Measurements from ENCODE around the gene ZCCHC17. TPM values are rescaled to one million over a fixed set of nuclear protein-coding genes. Genes with fewer than 3 reads are reported as not detected.

ZCCHC17 gene
- total and polyA plus RNA-seq, 3 donors from 2014 or later, result 61.1 to 105 (median 75.0) TPM

GRCh38 chr1:31315902-31316301 is 19.1 kb downstream of the ZCCHC17 start:
- Histone ChIP-seq H3K27me3 (no peaks in the 10 kb centered on the region), H3K9me3 (no peaks in the 10 kb centered on the region), H3K4me3 (no peak overlapping the region), H3K36me3 (ENCODE audit: low read depth, missing control alignments) (no peaks in the 10 kb centered on the region), H3K4me1 (no peaks in the 10 kb centered on the region), H3K27ac (no peak overlapping the region)
- DNase-seq, result no peak
- intact Hi-C loops (cut with DNase I; ENCODE audit: low total_unique reads), result no loop called here
- WGBS, 2 donors, result 92 to 95% methylated on average over 3 of the region's 3 CpGs
- no peak for TF ChIP-seq POLR2A (IDR thresholded peaks at IDR 0.05)
- TF ChIP-seq, protein P1, sequence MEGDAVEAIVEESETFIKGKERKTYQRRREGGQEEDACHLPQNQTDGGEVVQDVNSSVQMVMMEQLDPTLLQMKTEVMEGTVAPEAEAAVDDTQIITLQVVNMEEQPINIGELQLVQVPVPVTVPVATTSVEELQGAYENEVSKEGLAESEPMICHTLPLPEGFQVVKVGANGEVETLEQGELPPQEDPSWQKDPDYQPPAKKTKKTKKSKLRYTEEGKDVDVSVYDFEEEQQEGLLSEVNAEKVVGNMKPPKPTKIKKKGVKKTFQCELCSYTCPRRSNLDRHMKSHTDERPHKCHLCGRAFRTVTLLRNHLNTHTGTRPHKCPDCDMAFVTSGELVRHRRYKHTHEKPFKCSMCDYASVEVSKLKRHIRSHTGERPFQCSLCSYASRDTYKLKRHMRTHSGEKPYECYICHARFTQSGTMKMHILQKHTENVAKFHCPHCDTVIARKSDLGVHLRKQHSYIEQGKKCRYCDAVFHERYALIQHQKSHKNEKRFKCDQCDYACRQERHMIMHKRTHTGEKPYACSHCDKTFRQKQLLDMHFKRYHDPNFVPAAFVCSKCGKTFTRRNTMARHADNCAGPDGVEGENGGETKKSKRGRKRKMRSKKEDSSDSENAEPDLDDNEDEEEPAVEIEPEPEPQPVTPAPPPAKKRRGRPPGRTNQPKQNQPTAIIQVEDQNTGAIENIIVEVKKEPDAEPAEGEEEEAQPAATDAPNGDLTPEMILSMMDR (IDR thresholded peaks at IDR 0.05), result no peak

GRCh38 chr1:31318146-31318545 is 21.3 kb downstream of the ZCCHC17 start:
- no peaks in the 10 kb centered on the region for H3K4me1 ChIP-seq
- H3K9me3 ChIP-seq, result no peaks in the 10 kb centered on the region
- H3K36me3 ChIP-seq (ENCODE audit: low read depth, missing control alignments), result no peaks in the 10 kb centered on the region
- 88 to 97% methylated on average over 1 of the region's 1 CpG for WGBS, 2 donors
- intact Hi-C loops (cut with DNase I; ENCODE audit: low total_unique reads), result no loop called here
- no peak for TF ChIP-seq POLR2A (IDR thresholded peaks at IDR 0.05)
- TF ChIP-seq, protein P1 (IDR thresholded peaks at IDR 0.05), result no peak
- no peaks in the 10 kb centered on the region for H3K27me3 ChIP-seq
- no peak overlapping the region for H3K4me3 ChIP-seq
- DNase-seq, result no peak
- no peak overlapping the region for H3K27ac ChIP-seq

GRCh38 chr1:31324093-31324492 is 27.3 kb downstream of the ZCCHC17 start:
- Histone ChIP-seq H3K4me3 (no peak overlapping the region), H3K9me3 (no peaks in the 10 kb centered on the region), H3K36me3 (ENCODE audit: low read depth, missing control alignments) (no peaks in the 10 kb centered on the region), H3K27ac (no peak overlapping the region), H3K4me1 (no peaks in the 10 kb centered on the region), H3K27me3 (no peaks in the 10 kb centered on the region)
- WGBS, 2 donors, result 96 to 99% methylated on average over 4 of the region's 4 CpGs
- intact Hi-C loops (cut with DNase I; ENCODE audit: low total_unique reads), result no loop called here
- TF ChIP-seq POLR2A (IDR thresholded peaks at IDR 0.05), result no peak
- TF ChIP-seq, protein P1 (IDR thresholded peaks at IDR 0.05), result no peak
- no peak for DNase-seq

GRCh38 chr1:31324992-31325391 is 28.2 kb downstream of the ZCCHC17 start:
- Histone ChIP-seq H3K4me3 (no peak overlapping the region), H3K36me3 (ENCODE audit: low read depth, missing control alignments) (no peaks in the 10 kb centered on the region), H3K27ac (no peak overlapping the region), H3K27me3 (no peaks in the 10 kb centered on the region), H3K9me3 (no peaks in the 10 kb centered on the region), H3K4me1 (no peaks in the 10 kb centered on the region)
- whole genome bisulfite sequencing, 2 donors, result 91 to 97% methylated on average over 3 of the region's 3 CpGs
- intact Hi-C loops (cut with DNase I; ENCODE audit: low total_unique reads), result no loop called here
- DNase-seq, result no peak
- no peak for TF ChIP-seq POLR2A (IDR thresholded peaks at IDR 0.05)
- TF ChIP-seq, protein P1 (IDR thresholded peaks at IDR 0.05), result no peak

GRCh38 chr1:31326461-31326860 is 29.6 kb downstream of the ZCCHC17 start:
- H3K36me3 ChIP-seq (ENCODE audit: low read depth, missing control alignments), result no peaks in the 10 kb centered on the region
- H3K4me1 ChIP-seq, result no peaks in the 10 kb centered on the region
- intact Hi-C loops (cut with DNase I; ENCODE audit: low total_unique reads), result no loop called here
- no peak overlapping the region for H3K27ac ChIP-seq
- H3K9me3 ChIP-seq, result no peaks in the 10 kb centered on the region
- no peak overlapping the region for H3K4me3 ChIP-seq
- no peak for TF ChIP-seq POLR2A (IDR thresholded peaks at IDR 0.05)
- TF ChIP-seq, protein P1 (IDR thresholded peaks at IDR 0.05), result no peak
- 91 to 94% methylated on average over 1 of the region's 1 CpG for WGBS, 2 donors
- no peaks in the 10 kb centered on the region for H3K27me3 ChIP-seq
- no peak for DNase-seq

All from testis (tissue), 3 donors.